GM04504 (cell line): ENCODE data around the gene HSPA12A.
"Not testable (repeated sequence)": the region's sequence is repeated elsewhere in the genome, so short reads cannot be mapped to it uniquely, and the experiment has no call there.

Experiments
- DNase-seq: peaks from one replicate; pipeline ENCODE4 v3.0.0-alpha.2; 2012; ENCODE audit warnings: low read depth

The HSPA12A gene

DNA sequence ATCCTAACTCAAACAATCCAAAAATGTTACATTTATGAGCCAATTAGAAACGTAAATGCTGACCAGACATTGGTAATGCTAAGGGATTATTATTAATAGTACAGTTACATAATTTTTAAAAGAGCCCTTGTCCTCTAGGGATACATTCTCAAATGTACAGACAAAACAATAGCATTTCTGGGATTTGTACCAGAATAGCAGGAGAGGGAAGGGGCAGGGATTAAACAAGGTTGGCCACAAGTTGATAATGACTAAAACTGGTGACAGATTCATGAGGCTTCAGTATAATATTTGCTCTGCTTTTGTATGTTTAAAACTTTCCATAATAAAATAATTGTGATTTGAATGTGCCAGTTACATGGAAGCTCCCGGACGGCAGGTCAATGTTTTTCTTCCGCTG lies 27.0 kb downstream of the HSPA12A start:
- DNase-seq: no peak

DNA sequence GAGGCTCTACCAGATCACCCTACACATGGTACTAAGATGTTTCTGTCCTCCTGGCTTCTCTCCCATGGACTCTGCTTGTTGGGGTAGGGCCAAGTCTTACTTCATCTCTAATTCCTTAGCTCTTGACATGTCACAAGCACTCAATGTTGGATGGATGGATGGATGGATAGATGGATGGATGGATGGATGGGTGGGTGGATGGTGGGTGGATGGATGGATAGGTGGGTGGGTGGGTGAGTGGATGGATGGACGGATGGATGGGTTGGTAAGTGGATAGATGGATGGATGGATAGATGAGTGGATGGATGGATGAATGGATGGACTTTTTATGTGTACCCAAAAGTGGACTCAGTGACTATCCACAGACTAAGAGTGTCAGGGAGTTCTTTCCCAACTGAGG lies 28.5 kb downstream of the HSPA12A start:
- no peak for DNase-seq

DNA sequence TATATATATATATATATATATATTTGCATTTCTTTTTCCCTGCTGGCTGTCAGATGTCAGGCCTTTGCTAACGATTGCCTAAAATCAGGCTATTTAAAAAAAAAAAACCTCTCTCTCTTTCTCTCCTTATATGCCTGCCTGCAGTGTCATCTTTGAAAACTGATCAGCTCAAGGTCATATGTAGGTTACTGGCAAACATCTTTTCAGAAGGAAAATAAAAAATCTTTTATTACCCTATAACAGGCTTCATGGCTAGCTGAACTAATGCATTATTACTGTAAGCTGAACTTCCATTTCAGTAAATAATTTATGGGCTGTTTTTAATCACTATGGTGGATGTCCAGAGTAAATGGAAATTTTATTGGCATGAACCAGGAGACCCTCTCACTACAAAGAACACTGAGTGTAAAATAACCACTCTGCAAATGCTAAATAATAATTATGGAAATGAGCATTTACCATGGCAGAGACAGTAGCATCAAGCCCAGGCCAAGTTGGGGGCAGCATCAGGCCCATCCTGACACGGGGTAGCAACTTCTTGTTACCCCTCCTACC lies 29.3 kb downstream of the HSPA12A start:
- DNase-seq: no peak

DNA sequence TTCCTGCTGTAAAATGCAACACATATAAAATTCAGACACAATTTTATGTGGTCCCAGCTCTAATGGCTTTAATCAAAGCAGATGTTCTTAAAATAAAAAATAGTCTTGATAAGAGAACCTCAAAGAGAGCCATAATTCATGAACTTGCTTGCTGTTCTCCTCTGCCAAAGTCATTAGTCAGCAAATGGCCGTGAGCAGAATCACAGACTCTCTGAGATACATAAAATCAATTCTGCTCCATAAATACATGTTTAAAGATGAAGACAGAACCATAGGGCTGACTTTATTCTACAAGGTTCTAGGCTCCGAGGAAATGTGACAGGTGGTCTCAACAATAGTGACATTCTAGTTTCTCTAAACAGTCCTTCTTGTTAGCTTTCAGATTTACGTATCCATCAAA lies 29.8 kb downstream of the HSPA12A start:
- DNase-seq: no peak

DNA sequence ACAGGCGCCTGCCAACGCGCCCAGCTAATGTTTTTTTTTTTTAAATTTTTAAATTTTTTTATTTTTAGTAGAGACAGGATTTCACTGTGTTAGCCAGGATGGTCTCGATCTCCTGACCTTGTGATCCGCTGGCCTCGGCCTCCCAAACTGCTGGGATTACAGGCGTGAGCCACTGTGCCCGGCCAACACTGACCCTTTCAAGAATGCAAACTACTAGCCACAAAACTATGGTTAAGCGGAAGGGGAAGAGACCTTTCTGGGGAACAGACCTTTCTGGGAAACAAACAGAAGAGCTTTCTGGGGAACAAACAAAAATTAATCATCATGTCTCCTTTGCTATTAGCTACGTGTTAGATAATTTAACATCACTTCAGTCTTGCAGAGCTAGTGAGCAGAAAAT lies 30.6 kb downstream of the HSPA12A start:
- not testable (repeated sequence) for DNase-seq

DNA sequence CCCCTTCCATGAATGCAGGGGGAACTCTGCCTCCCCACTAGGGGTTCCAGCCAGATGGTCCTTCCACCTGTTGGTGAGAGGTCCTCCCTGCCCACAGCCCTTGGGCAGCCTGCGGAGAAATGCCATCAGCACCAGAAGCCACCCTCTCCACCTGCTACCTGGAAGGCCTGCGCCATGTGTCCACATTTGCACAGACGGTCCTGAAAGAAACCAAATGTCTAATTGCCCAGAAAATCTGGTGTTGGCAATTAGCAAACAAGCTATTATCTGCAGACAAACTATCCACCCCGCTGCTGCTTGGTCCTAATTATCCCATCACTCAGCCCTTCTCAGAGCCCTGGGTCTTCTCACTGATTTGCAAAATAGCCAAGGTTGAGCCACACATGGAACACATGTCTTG lies 32.3 kb downstream of the HSPA12A start:
- DNase-seq: no peak

DNA sequence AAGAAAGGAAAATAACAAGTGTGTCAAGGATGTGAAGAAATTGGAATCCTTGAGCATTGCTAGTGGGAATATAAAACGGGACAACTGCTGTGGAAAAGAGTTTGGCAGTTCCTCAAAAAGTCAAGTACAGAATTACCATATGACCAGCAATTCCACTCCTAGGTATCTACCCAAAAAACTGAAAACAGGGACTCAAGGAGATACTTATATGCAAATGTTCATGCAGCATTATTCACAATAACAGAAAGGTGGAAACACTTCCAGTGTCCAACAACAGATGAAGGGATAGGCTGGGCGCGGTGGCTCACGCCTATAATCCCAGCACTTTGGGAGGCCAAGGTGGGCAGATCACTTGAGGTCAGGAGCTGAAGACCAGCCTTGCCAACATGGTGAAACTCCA lies 33.5 kb downstream of the HSPA12A start:
- DNase-seq: no peak

DNA sequence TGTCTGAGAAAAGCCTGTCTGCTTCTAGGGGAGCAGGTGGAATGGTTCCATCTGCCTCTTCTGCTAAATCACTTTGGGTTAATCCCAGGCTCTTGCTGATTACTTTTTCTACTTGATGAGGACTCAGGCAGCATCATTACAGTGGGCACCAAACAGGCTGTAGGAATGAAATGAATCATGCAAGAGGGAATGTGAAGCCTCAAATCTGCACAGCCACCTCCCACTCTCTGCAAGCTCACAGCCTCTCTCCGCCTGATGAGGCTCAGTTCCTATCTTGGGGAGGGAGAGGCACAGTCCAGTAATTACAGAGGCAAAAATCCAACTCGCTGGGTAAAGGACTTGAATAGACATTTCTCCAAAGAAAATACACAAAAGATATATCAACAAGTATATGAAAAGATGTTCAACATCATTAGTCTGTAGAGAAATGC lies 34.0 kb downstream of the HSPA12A start:
- DNase-seq: peak; percentile 37

DNA sequence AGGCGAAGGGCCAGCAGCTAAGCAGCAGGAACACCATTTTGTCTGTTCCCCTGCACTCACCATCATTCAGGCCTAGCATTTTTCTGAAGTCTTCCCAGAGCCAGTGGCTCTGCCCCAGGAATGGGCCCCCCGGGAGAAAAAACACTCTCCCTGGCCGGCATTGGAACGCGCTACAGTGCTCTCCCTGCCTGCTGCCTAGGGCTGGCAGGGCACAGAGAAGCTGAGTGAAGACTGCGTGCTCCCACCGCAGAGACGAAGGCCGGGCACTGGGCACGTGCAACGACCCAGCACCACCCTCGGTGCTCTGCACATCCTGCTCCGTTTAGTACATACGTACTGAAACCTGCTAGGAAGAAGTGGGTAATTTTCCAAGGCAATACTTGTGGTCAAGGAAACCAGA lies 34.4 kb downstream of the HSPA12A start:
- no peak for DNase-seq

DNA sequence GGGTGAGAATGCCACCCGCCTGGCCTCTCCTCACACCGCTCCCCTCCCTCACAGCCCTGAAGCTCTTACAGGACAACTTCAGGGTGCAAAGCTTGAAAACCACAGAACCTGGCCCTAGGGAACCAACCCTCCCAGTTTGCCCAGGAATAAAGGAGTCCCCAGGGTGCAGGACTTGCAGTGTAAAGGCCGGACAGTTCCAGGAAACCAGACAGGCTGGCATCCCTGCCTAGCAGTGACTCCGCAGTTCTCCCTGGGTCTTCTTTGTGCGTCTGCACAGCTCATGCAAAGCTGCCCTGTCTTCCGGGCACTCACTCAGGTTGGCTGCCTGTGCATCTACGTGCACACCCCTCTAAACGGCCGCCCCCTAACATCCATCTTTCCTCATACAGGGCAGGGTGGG lies 36.1 kb downstream of the HSPA12A start:
- no peak for DNase-seq

DNA sequence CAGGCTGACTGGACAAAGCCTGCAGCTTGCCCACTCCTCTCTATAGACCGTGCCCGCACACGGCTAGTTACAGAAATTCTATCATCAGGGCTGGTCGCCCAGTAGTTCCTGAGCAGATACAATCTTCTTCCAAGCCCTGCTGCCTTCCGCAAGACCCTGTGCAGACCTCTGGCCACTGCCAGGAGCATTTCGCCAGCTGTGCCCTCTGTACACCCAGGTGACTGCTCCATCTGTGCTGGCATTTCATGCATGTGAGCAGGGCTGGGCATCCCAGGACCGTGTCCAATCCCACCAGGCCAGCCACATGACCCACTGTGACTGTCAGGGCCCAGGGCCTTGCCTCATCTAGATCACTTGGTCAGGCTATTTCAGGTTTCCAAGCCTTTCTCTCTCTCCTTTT lies 36.9 kb downstream of the HSPA12A start:
- no peak for DNase-seq

DNA sequence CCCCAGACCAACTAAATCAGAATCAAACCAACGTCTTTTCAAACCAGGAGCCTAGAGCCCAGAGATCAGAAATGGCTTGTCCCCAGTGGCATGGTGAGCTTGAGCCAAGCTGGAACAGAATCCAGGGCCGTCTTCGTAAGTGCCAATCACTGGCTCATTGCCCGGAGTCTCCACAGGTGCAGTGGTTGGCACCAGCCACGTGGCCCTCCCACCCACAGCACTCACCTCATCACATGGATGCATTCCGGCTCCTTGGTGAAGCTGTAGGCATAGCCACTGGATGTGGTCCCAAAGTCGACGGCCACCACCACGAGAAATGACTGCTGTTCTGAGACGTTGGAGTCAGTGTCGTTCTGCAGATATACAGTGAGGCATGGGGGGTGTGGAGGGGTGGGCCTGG lies 37.4 kb downstream of the HSPA12A start:
- DNase-seq: no peak

DNA sequence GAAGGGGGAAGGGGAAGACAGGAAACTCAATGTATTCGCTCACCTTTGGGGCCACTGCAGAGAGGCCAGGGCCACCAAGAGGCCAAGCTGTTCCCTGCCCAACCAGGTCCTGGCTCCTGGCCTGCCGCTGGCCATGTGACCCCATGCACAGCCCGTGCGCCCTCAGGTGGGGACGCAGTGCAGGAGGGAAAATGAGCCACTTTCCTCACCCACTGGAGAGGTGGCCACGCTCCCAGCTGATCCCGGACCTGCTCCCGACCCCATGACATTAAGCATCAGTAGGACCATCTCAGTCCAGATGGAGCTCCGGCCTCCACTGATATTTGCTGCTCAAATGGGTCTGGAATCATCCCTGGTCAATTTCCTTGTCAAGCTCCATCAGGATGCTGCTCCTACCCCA lies 40.2 kb downstream of the HSPA12A start:
- no peak for DNase-seq

DNA sequence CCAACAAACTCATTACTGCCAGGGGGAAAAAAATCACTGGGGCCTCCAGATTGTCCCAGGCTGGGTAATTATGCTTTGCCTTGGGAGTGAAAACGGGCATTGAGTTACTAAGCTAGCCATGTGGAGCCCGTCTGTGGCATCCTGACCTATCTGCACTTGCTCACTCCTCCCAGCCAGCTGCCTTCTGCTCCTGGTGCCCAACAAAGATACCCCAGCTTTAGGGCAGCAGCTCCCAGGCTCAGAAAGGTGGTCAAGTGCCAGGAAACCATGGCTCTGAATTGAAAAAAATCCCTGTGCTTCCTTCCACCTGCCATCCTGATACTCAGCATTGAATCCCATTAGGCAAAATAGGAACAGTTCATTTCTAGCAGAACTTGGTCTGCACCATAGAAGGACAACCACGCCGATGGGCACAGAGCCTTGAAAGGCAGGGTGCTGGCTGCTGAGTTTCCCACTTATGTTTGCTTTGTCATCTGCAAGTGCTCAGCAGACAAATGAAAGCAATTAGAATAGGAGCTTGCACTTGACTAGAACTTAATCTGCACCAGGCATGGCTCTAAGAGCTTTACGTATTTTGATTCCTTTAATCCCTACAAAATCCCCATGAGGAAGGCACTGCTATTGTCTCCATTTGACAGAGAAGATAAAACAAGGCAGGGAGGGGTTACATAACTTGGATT lies 42.8 kb downstream of the HSPA12A start:
- DNase-seq: no peak

DNA sequence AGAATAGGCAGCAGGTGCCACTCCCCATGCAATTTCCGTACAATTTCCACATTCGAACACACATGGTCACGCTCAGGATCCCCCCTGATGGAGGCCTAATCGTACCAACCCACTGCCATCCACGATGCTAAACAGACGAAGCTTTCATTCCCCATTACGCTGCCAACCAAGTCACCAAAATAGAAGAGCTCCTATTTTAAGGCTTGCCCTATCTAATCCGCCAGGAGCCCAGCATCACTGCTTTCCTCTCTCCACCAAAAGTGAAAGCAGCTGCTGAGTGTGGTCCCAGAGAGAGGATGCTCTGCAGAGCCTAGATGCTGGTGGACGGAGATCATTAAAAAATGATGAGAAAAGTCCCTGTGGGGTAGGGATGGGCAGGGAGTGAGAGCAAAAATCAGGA lies 43.3 kb downstream of the HSPA12A start:
- DNase-seq: no peak

DNA sequence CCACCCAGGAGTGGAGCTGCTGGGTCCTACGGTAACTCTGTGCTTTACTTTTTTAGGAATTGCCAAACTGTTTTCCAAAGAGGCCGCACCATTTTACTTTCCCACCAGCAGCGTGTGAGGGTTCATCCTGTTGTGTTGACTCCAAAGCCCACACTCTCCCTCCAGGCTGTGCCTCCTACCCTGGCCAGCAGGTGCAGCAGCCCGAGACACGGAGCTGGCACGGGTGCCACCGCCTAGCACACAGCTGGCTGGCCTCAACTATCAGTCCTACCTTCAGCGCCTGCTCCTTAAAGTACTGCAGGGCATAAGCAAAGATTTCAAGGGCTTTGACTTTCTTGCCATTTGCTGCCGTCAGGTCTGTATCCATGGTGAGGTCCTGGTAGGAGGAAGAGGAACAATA lies 44.0 kb downstream of the HSPA12A start:
- no peak for DNase-seq

DNA sequence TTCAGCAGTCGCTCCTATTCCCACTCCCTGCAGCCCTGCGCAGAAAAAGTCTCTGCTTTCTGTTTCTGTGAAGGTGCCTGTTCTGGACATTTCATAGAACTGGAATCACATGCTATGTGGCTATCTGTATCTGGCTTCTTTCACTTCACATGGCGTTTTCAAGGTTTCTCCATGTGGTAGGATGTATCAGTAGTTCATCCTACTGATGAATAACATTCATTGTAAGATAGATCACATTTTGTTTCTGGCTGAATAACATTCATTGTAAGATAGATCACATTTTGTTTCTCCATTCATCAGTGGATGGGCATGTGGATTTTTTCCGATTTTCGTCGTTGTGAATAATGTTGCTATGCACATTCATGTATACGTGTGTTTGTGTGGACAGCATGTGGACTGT lies 44.5 kb downstream of the HSPA12A start:
- no peak for DNase-seq

DNA sequence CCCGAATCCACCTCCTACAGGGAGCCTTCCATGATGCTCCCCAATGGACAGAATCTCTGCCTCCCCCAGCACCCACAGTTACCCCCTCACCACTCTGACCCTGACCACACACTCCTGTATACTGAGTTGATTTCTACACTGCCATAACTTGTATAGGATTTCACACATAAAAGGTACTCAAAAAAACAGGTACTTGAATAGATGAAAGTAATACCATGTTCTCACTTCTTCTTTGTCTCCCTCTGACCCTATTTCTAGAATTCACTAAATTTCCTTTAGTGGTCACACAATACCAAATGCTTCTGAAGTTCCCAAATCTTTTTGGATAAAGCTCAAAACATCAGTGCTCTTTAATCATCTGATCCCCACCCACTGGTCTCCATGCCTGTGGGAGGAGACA lies 45.4 kb downstream of the HSPA12A start:
- DNase-seq: no peak

DNA sequence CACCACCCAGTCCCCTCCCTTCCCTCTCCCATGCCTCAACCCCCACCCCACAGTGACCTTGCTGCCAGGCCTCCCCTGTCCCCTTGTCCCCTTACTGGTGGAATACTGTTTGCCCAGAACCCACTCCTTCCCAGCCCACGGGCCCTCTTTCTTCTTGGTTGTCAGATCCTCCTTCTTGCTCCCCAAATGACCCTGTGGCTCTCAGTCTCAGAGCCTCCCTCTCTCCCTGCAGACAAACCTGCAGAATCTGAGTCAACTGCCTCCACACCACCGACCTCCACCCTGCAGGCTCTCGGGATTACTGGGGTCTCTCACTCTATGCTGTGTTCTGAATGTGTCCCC lies 47.5 kb downstream of the HSPA12A start:
- no peak for DNase-seq

DNA sequence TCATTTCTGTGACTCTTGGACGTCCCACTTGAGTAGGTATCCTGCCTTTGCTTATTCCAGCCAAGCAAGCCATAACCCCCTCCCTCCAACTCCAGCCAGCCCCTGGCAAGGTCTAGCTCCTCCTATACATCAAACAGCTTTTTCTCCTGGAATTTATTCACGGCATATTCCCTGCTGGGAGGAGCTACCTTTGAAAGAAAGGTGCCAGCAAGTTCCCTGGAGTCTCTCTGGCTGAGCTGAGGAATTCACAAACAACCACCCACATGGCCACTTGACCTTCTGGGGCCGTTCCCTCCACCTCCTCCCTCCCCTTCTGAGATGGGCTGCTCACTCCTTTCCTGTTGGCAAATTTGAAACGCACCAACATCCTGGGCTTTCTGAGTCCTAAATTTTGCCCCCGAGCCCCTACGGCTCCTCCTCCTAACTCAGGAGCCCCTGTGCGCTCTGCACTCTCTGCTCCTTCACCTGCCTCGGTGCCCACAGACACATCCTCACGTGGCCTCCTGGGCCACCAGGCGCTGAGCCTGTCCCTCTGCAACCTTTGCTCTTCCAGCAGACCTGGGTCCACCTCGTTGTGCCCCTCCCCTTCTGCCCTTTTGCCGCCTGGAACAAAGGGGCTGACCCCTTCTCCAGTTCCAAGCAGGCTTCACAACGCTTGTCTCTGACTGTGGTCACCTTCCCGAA lies 48.0 kb downstream of the HSPA12A start:
- no peak for DNase-seq

DNA sequence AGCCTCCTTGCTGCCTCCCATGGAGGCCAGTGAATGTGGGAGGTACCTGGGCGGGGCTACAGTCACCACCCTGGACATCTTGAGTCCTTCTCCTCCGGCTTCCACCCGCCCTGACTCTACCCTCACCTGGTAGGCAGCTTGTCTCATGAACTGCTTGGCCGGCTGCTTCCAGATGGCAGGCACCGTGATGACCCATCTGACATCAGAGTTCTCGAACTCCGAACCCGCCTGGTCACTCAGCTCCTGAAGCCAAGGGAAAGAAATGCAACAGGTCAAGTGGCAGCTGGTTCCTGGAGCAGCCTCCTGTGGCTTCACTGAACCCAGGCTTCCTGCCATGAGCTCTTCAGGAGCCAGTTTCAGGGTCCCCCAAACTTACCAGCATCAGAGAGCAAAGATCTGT lies 50.1 kb downstream of the HSPA12A start:
- DNase-seq: no peak

DNA sequence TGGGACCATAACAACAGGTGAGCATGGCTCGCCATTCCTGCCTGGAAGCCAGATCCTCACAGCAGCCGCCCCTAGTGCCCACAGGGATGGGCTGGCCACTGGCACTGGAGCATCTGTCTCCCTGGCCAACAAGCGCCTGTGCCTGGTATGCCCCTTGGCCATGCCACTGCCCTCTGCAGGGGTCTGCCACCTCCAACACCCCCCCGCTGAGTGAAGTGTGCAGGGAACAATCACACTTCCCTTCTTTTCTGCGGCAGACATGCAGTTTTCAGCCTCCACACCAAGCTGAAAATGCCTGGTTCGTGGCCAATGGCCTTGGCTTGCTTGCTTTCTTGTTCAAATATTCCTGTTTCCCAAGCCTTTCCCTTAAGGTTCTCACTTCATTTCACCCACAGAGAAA lies 50.7 kb downstream of the HSPA12A start:
- no peak for DNase-seq

DNA sequence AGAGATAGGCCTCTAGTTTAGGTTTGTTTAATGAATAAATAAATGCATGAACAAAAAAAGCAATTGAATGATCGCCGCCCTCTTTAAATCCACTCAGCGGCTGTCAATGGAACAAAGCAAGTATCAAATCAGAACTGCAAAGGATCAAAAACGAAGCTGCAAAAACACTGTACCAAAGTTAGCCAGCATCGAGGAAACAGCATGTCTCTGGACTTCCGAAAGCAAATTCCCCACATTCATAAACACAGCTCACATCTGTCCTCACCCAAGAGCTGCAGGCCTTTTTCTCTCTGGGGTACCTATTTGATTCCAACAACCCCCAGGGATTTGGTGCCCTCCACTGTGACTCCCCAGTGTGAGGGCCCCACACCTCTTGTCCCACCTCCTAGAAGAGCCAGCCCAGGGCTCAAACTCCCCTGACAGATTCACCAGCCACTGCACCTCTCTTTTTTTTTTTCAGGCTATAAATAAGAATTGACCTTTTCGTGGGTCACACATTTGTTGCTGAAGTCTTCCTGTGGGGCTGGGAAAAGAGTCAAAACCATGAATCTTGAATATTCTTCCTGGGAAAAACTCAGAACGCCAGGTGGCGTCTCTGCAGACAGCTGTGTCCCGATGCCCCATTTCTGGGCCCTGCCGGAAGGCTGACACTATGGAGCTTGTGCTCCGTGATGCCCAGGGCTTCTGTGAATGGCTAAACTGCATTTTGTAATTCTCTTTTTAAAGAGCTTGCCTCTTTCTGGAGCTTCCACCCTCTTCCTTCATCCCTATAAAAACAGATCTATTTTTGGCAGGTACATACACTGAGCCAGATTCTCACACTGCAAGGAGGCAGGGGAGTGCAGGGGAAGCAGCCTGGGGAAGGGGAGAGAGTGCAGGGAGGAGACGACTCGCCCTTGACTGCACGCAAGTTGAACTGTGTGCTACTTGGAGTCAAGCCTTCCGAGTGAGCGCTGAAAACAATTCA lies 51.7 kb downstream of the HSPA12A start:
- DNase-seq: no peak
